Stimulated activated CD8-positive, alpha-beta memory T cell treated with anti-CD3 and anti-CD28 coated beads, Interleukin-7, amount 100 ng/mL, for 1 hour (primary cell): Measurements from ENCODE around the gene CHTF18.
"Not testable (repeated sequence)": the region's sequence is repeated elsewhere in the genome, so short reads cannot be mapped to it uniquely, and the experiment has no call there.

Experiments used
- DNase-seq, 2 donors: peaks; one replicate each; pipeline ENCODE4 v3.0.0-alpha.2; 2020; ENCODE audit warnings: low read depth in 2 of 2

CHTF18 gene

GRCh38 chr16:776298-776697 is 12.1 kb upstream of the CHTF18 start:
- not testable (repeated sequence) for DNase-seq

DNA sequence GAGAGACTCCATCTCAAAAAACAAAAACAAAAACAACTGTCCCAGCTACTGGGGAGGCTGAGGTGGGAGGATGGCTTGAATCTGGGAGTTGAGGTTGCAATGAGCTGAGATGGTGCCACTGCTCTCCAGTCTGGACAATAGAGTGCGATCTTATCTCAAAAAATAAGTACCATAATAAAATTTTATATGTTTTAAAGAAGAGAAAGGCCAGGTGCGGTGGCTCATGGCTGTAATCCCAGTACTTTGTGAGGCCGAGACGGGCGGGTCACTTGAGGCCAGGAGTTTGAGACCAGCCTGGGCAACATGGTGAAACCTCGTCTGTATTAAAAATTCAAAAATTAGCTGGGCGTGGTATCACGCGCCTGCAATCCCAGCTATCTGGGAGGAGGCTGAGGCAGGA is 11.6 kb upstream of the CHTF18 start:
- no peak for DNase-seq

GRCh38 chr16:777826-778225 is 10.6 kb upstream of the CHTF18 start:
- no peak for DNase-seq

DNA sequence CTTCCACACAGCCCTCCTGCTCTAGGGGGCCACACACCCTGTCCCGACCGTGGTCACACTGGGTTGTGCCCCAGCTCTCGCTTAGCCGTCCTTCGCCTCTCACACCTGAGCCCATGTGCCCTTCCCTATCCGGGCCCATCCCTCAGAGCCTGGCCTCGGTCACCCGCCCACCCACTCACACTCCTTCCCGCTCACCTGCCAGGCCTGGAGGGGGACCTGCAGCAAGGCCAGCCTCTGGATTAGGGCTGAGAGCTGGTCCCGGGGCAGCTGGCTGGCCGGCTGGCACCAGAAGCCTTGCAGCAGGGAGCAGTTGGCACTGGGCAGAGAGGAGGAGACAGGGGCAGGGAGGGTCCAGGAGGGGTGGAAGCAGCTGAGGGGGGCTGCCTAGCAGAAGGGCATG is 10.0 kb upstream of the CHTF18 start:
- DNase-seq = no peak

- DNase-seq = no peak
Observed at GRCh38 chr16:778909-779527, 9.4 kb upstream of the CHTF18 start.

- no peak for DNase-seq
Observed at GRCh38 chr16:779561-779960, 8.9 kb upstream of the CHTF18 start.

- DNase-seq = no peak
Observed at GRCh38 chr16:780296-780695, 8.1 kb upstream of the CHTF18 start.

DNA sequence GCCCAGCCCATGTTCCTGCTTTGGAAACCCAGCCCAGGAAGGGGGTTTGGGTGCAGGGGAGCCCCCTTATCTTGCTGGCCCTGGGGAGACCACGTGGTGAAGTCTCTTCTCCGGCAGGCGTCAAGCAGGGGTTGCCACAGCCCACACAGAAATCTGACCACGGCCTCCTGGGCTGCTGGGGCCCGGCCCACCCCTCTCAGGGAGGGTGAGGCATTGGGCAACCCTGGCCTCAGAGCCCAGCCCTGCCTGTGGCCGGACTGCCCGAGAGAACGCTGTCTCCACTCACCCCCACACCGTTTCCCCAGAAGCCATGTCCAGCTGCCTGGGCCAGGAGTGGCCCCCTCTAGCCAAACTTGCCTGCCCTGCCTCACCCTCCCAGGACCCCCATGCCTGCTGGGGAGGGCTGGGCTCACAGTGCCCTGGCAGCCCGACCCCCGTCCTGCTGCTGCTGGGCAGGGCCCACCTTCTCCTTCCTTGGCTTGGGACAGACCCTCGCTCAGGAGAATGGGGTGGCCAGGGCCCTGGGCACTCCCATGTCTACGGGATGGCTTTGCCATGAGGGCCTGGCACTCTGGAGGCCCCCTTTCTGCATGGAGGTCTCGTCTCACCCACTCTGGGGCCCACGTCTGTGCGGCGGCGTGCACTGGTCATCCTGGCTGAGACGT is 6.9 kb upstream of the CHTF18 start:
- DNase-seq = no peak

- DNase-seq = no peak
Observed at GRCh38 chr16:782258-782657, 6.2 kb upstream of the CHTF18 start.

- DNase-seq = no peak
Observed at GRCh38 chr16:782766-783403, 5.5 kb upstream of the CHTF18 start.

DNA sequence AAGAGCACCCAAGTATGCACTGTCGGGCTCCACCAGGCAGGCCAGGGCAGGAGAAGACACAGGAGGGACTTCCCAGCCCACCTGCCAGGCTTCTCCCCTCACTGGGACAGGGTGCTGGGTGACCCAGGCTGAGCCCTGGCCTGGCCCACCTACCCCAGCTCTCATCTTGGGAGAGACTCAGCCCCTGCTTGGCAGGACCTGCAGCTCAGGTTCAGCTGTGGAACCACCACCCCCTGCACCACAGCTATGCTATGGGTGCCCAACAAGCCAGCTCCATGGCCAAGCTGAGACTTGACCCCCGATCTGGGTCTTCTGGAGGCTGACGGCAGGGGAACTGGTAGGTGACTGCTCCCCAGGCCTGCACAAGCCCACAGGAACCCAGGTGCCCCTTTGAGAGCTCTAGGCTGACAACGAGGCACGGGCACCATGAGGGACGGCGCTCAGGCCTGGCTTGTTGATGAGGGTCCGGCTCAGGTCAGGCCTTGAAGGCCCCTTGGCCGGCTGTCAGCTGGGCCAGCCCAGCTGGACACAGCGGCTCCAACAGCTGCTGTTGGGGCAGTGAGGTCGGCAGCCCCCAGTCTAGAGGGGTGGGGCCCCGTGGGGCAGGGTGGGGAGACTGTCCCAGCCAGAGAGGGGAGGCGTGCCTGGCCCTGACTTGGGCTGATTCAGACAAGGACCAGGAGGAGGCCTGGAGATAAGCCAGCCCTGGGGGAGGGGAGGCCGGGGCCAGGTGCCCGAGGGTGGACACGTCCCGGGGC is 4.8 kb upstream of the CHTF18 start:
- DNase-seq = no peak

DNA sequence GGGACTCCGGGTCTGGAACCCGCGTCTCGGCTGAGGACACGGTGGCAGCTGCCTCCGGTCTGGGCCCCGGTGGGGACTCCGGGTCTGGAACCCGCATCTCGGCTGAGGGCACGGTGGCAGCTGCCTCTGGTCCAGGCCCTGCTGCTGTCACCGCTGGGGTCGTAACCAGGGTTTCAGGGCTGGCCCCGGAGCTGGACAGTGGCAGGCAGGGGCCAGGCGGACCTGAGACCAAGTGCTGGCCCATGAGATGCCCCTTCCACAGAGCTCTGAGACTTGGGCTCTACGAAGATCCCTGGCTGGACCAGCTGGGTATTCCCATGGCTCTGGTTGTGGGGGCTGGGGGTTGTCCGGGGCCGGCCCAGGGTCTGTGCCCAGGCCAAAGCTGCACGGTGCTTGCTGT is 4.0 kb upstream of the CHTF18 start:
- no peak for DNase-seq

DNA sequence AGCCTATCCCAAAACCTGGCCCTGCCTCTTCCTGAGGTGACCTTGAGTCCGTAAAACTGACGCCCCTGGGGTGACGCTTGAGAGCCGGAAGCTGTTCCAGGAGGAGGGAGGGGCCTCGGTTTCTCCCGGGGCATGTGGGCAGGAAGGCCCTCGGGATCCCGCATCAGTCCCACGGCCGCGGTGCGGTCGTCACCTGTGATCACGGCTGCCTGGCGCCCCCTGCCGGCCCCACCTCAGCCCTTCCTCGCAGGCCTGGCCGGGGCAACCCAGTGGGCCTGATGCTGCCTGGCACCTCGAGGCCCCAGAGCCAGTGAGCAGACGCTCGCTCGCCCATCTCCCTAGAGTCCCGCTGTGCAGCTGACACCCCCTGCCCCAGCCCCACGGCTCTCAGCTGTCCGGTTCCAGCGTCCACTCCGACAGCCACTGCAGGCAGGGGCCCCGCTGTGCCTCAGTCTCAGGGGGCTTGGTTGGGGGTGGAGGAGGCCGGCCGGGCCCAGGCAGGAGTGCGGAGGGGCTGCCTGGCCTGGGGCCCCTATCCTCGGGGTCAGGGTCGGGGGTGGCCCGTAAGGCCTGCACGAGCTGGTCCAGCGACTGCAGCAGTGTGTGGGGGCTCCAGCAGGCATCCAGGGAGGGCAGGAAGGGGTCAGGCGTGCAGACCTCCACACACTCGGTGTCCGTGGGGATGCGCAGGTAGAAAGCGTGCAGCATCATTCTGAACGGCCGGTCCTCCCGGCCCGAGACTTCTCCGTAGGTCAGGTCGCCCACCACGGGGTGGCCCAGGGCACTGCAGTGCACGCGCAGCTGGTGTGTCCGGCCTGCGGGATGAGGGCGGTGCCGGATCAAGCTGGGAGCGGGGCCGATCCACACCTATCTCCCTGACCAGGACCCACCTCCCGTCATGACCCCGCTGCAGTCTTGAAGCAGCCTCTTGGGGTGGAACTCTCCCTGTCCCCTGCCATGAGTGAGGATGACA is 2.6 kb upstream of the CHTF18 start:
- DNase-seq = peak; percentile 48 to 63

GRCh38 chr16:787321-787966 is 976 bp upstream of the CHTF18 start:
- DNase-seq = no peak

- no peak for DNase-seq
Observed at GRCh38 chr16:787978-788398, 432 bp upstream of the CHTF18 start, which contains the start of gene RPUSD1. TSS of gene RPUSD1 (minus strand) at chr16:788381. CDS start at chr16:787737, 644 bp downstream.

DNA sequence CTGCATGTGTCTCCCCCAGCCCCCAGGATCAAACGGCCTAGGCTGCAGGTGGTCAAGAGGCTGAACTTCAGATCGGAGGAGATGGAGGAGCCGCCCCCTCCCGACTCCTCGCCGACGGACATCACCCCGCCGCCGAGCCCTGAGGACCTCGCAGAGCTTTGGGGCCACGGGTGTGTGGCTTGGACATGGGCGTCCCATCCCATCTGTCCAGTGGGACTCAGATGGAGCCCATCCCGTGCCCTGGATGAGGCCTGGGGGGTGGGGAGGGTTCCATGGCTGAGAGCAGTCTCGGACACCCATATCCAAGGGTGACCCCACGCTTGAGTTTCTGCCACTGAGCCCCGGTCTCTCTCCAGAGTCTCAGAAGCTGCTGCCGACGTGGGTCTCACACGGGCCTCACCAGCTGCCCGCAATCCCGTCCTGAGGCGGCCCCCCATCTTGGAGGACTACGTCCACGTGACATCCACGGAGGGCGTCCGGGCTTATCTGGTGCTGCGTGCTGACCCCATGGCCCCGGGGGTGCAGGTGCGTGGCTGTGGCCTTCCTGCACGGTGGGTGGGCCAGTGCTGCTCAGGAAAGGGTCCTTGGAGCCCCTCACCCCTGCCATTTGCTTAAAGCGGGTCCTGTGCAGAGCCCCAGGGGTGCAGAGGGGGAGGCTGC is 901 bp downstream of the CHTF18 start:
- DNase-seq = no peak

- no peak for DNase-seq
Observed at GRCh38 chr16:790086-790485, 1.7 kb downstream of the CHTF18 start.

GRCh38 chr16:791131-791530 is 2.7 kb downstream of the CHTF18 start:
- no peak for DNase-seq

GRCh38 chr16:792221-792995 is 4.0 kb downstream of the CHTF18 start:
- DNase-seq = no peak
